SU-DHL-6 (cell line): ENCODE measurements around the gene AMACR.

Experiments
- H2AFZ ChIP-seq: fragments of 200-600 bp; sonication (generic); 2 replicates; pipeline ENCODE4 v1.6.1; 2014; ENCODE audit warnings: low read depth, mild to moderate bottlenecking, moderate library complexity, mixed read lengths, antibody characterized with exemption, low read length; ENCODE audit not compliant: severe bottlenecking
- H3F3A ChIP-seq: fragments of 200-600 bp; shearing (Covaris generic); 2 replicates; pipeline ENCODE4 v1.6.0; 2016; ENCODE audit warnings: antibody characterized with exemption, mild to moderate bottlenecking; ENCODE audit not compliant: insufficient read depth
- H3K27ac ChIP-seq: fragments of 200-600 bp; sonication (generic); 2 replicates; pipeline ENCODE4 v1.5.1; 2016; ENCODE audit warnings: low read depth, mild to moderate bottlenecking, low read length, moderate library complexity, mixed read lengths
- H3K27me3 ChIP-seq: fragments of 200-600 bp; sonication (generic), shearing (Covaris generic); 2 replicates; pipeline ENCODE4 v1.6.0; 2014; ENCODE audit warnings: mild to moderate bottlenecking, low read length
- H3K36me3 ChIP-seq: fragments of 200-600 bp; sonication (generic); 2 replicates; pipeline ENCODE4 v1.6.1; 2014; ENCODE audit warnings: mild to moderate bottlenecking, low read length, mixed read lengths
- H3K4me2 ChIP-seq: fragments of 300-600, 200-600 bp; shearing (Covaris generic), sonication (generic); 2 replicates; pipeline ENCODE4 v1.6.0; 2014; ENCODE audit warnings: low read length, low read depth, mild to moderate bottlenecking; ENCODE audit not compliant: poor library complexity, severe bottlenecking
- H3K4me3 ChIP-seq: fragments of 200-600 bp; sonication (generic); 2 replicates; pipeline ENCODE4 v1.5.1; 2014; ENCODE audit warnings: antibody characterized with exemption, low read length, mild to moderate bottlenecking, mixed read lengths; ENCODE audit not compliant: insufficient read depth, poor library complexity, severe bottlenecking
- H3K79me2 ChIP-seq: fragments of 200-600 bp; sonication (generic); 2 replicates; pipeline ENCODE4 v1.6.1; 2014; ENCODE audit warnings: mild to moderate bottlenecking, low read length, moderate library complexity; ENCODE audit not compliant: insufficient read depth
- H3K9ac ChIP-seq: fragments of 200-600 bp; sonication (generic); 2 replicates; pipeline ENCODE4 v1.7.0; 2014; ENCODE audit warnings: mild to moderate bottlenecking, low read length
- H3K9me2 ChIP-seq: fragments of 200-600 bp; sonication (generic); replicated peaks from 2 replicates; pipeline ENCODE4 v1.6.1; 2014; ENCODE audit warnings: low read length; ENCODE audit not compliant: insufficient read depth
- H3K9me3 ChIP-seq: fragments of 200-600 bp; sonication (generic); 2 replicates; pipeline ENCODE4 v1.6.1; 2014; ENCODE audit warnings: low read length, mixed read lengths; ENCODE audit not compliant: insufficient read depth
- H4K20me1 ChIP-seq: fragments of 200-600 bp; sonication (generic); 2 replicates; pipeline ENCODE4 v1.6.1; 2014; ENCODE audit warnings: low read depth, mild to moderate bottlenecking, antibody characterized with exemption, low read length, moderate library complexity, mixed read lengths
- CTCF ChIP-seq: fragments of 200-600 bp; sonication (generic); IDR thresholded peaks from one replicate; pipeline ENCODE4 v1.5.1; 2017; ENCODE audit warnings: antibody characterized with exemption, mild to moderate bottlenecking, low read length, moderate library complexity; ENCODE audit not compliant: insufficient read depth, poor library complexity, severe bottlenecking
- EZH2phosphoT487 ChIP-seq: fragments of 200-600 bp; sonication (generic), shearing (Covaris generic); conservative IDR thresholded peaks from 2 replicates; pipeline ENCODE4 v1.6.1; 2018; ENCODE audit warnings: mild to moderate bottlenecking, antibody characterized with exemption, low read length, moderate library complexity, mixed read lengths

AMACR gene

GRCh38 chr5:34026089-34026761 is 18.4 kb upstream of the AMACR start:
- no peaks in the 10 kb centered on the region for H3K9me3 ChIP-seq
- H3K27me3 ChIP-seq = no peaks in the 10 kb centered on the region
- no peak overlapping the region for H3K4me3 ChIP-seq
- H2AFZ ChIP-seq = no peak overlapping the region
- no peak for TF ChIP-seq EZH2phosphoT487
- no peak for TF ChIP-seq CTCF
- H3K9me2 ChIP-seq = no peaks in the 10 kb centered on the region
- no peak overlapping the region for H3K27ac ChIP-seq
- H4K20me1 ChIP-seq = no peaks in the 10 kb centered on the region
- H3K4me2 ChIP-seq = no peak overlapping the region
- H3K36me3 ChIP-seq = no peaks in the 10 kb centered on the region
- H3F3A ChIP-seq = no peaks in the 10 kb centered on the region
- no peaks in the 10 kb centered on the region for H3K79me2 ChIP-seq
- H3K9ac ChIP-seq = no peak overlapping the region

- Histone ChIP-seq H3K79me2 (no peaks in the 10 kb centered on the region), H3K9me3 (no peaks in the 10 kb centered on the region), H3K27ac (no peak overlapping the region), H3F3A (no peaks in the 10 kb centered on the region), H3K9ac (no peak overlapping the region), H3K9me2 (no peaks in the 10 kb centered on the region), H3K4me2 (no peak overlapping the region), H3K36me3 (no peaks in the 10 kb centered on the region), H4K20me1 (no peaks in the 10 kb centered on the region), H3K27me3 (no peaks in the 10 kb centered on the region), H3K4me3 (no peak overlapping the region), H2AFZ (no peak overlapping the region)
- TF ChIP-seq EZH2phosphoT487 = no peak
- TF ChIP-seq CTCF = no peak
These were observed 14.4 kb upstream of the AMACR start for GRCh38 chr5:34022121-34022705.

DNA sequence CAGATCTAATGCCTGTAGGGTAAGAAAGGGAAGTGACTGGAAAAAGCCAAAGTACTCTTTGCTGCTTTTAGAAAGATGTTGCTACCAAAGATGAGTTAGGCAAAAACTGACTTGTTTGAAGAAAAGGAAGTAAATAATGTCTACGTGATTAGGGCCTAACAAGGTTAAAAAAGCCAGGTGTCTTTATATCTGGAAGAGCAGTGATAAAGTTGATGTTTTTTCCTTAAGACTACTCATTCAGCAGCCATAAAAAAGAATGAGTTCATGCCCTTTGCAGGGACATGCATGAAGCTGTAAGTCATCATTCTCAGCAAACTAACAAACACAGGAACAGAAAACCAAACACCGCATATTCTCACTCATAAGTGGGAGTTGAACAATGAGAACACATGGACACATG is 13.5 kb upstream of the AMACR start:
- Histone ChIP-seq H3K4me3 (no peak overlapping the region), H3K36me3 (no peaks in the 10 kb centered on the region), H3F3A (no peaks in the 10 kb centered on the region), H3K9me2 (no peaks in the 10 kb centered on the region), H3K9me3 (no peaks in the 10 kb centered on the region), H3K27ac (no peak overlapping the region), H3K79me2 (no peaks in the 10 kb centered on the region), H3K4me2 (no peak overlapping the region), H3K27me3 (no peaks in the 10 kb centered on the region), H3K9ac (no peak overlapping the region), H2AFZ (no peak overlapping the region), H4K20me1 (no peaks in the 10 kb centered on the region)
- TF ChIP-seq CTCF = no peak
- no peak for TF ChIP-seq EZH2phosphoT487
